ENCODE data around the gene TSSK2. TPM values are rescaled to one million over a fixed set of nuclear protein-coding genes. Genes with fewer than 3 reads are reported as not detected.

TSSK2 gene
- polyA plus RNA-seq, 1 donor (not counting 4 experiments of a cell fraction or from before 2014, with no cell fraction given): not detected

- TF ChIP-seq EZH2 (IDR thresholded peaks at IDR 0.05; ENCODE audit: low read length): peak; percentile 93
- TF ChIP-seq CTCF (optimal IDR thresholded peaks at IDR 0.05 in 1 of 3, IDR thresholded peaks at IDR 0.05 in 1 of 3, conservative IDR thresholded peaks at IDR 0.05 in 1 of 3; ENCODE audit: extremely low read depth in 1 of 3, insufficient read depth in 2 of 3, low read length in 3 of 3): no peak
- peak overlapping the region; percentile 14 to 19 (median 18) for H3K4me3 ChIP-seq (ENCODE audit: control insufficient read depth in 2 of 3, extremely low read depth in 1 of 3, insufficient read depth in 2 of 3, low read depth in 1 of 3, low read length in 3 of 3)
- H3K79me2 ChIP-seq (ENCODE audit: control insufficient read depth, insufficient read depth, low read length): peaks cover 2% of the 10 kb centered on the region
- H2AFZ ChIP-seq (ENCODE audit: control insufficient read depth, low read length): peak overlapping the region; percentile 33
- H4K20me1 ChIP-seq (ENCODE audit: control insufficient read depth, extremely low read depth, insufficient read depth, low read length): no peaks in the 10 kb centered on the region
- peak overlapping the region; percentile 48 for H3K4me2 ChIP-seq (ENCODE audit: control insufficient read depth, extremely low read depth, insufficient read depth, low read depth, low read length)
- H3K9me1 ChIP-seq (ENCODE audit: control insufficient read depth, extremely low read depth, insufficient read depth, low read length): no peaks in the 10 kb centered on the region
- no peak overlapping the region for H3K9ac ChIP-seq (ENCODE audit: control insufficient read depth, extremely low read depth, insufficient read depth, low read length)
- dilution Hi-C loops (cut with MboI; ENCODE audit: extremely low pct_ligation_motif_present, low sequenced_read_pairs): no loop called here
- FAIRE-seq: no peak
- DNase-seq (ENCODE audit: low read depth, low spot score): no peak
- H3K4me1 ChIP-seq (ENCODE audit: control insufficient read depth, extremely low read depth, insufficient read depth, low read length): no peaks in the 10 kb centered on the region
- H3K27ac ChIP-seq (ENCODE audit: control insufficient read depth, insufficient read depth, low read length): no peak overlapping the region
- H3K27me3 ChIP-seq (ENCODE audit: control insufficient read depth, extremely low read depth, insufficient read depth, low read length): peaks cover 53% of the 10 kb centered on the region
- no peaks in the 10 kb centered on the region for H3K36me3 ChIP-seq (ENCODE audit: control insufficient read depth in 2 of 2, extremely low read depth in 1 of 2, insufficient read depth in 2 of 2, low read length in 2 of 2)
- H3K9me3 ChIP-seq (ENCODE audit: control insufficient read depth, low read depth, low read length): no peaks in the 10 kb centered on the region
Observed at GRCh38 chr22:19149047-19149883, 18.2 kb downstream of the TSSK2 start.

GRCh38 chr22:19149991-19150390 is 18.9 kb downstream of the TSSK2 start, which contains the start of gene GSC2:
GSC2 (minus strand) TSS chr22:19150292; CDS start chr22:19150283, 9 bp downstream.
- no peak within 1 kb of the TSS for H3K27ac ChIP-seq (ENCODE audit: control insufficient read depth, insufficient read depth, low read length)
- TF ChIP-seq EZH2 (IDR thresholded peaks at IDR 0.05; ENCODE audit: low read length) (no peak), CTCF (optimal IDR thresholded peaks at IDR 0.05 in 1 of 3, IDR thresholded peaks at IDR 0.05 in 1 of 3, conservative IDR thresholded peaks at IDR 0.05 in 1 of 3; ENCODE audit: extremely low read depth in 1 of 3, insufficient read depth in 2 of 3, low read length in 3 of 3) (no peak)

More at GRCh38 chr22:19149991-19150390, 18.9 kb downstream of the TSSK2 start, which contains the start of gene GSC2:
- DNase-seq (ENCODE audit: low read depth, low spot score): no peak
- Histone ChIP-seq H3K36me3 (ENCODE audit: control insufficient read depth in 2 of 2, extremely low read depth in 1 of 2, insufficient read depth in 2 of 2, low read length in 2 of 2) (no peaks in the 10 kb centered on the region), H3K9ac (ENCODE audit: control insufficient read depth, extremely low read depth, insufficient read depth, low read length) (no peak within 1 kb of the TSS), H3K9me1 (ENCODE audit: control insufficient read depth, extremely low read depth, insufficient read depth, low read length) (no peaks in the 10 kb centered on the region), H3K27me3 (ENCODE audit: control insufficient read depth, extremely low read depth, insufficient read depth, low read length) (peaks cover 53% of the 10 kb centered on the region), H3K4me1 (ENCODE audit: control insufficient read depth, extremely low read depth, insufficient read depth, low read length) (no peaks in the 10 kb centered on the region), H3K9me3 (ENCODE audit: control insufficient read depth, low read depth, low read length) (no peaks in the 10 kb centered on the region), H3K79me2 (ENCODE audit: control insufficient read depth, insufficient read depth, low read length) (no peaks in the 10 kb centered on the region), H4K20me1 (ENCODE audit: control insufficient read depth, extremely low read depth, insufficient read depth, low read length) (no peaks in the 10 kb centered on the region), H3K4me2 (ENCODE audit: control insufficient read depth, extremely low read depth, insufficient read depth, low read depth, low read length) (peak within 1 kb of the TSS; percentile 48), H3K4me3 (ENCODE audit: control insufficient read depth in 2 of 3, extremely low read depth in 1 of 3, insufficient read depth in 2 of 3, low read depth in 1 of 3, low read length in 3 of 3) (peak within 1 kb of the TSS; percentile 14 to 19 (median 18)), H2AFZ (ENCODE audit: control insufficient read depth, low read length) (peak within 1 kb of the TSS; percentile 33)
- dilution Hi-C loops (cut with MboI; ENCODE audit: extremely low pct_ligation_motif_present, low sequenced_read_pairs): no loop called here
- no peak for FAIRE-seq

Data from keratinocyte (primary cell).